Measurements from ENCODE around the gene ATF1.
A peak's percentile ranks its signal among the peaks of the same experiment; 100 is the strongest.
"Not testable (repeated sequence)": the region's sequence is repeated elsewhere in the genome, so short reads cannot be mapped to it uniquely, and the experiment has no call there.

Gene ATF1

GRCh38 chr12:50825372-50825838, 61.5 kb downstream of the ATF1 start:
- no peaks in the 10 kb centered on the region for H4K20me1 ChIP-seq (ENCODE audit: insufficient read depth, low read length)
- no peak overlapping the region for H2AFZ ChIP-seq (ENCODE audit: low read length)
- peaks cover 12% of the 10 kb centered on the region for H3K4me1 ChIP-seq (ENCODE audit: insufficient read depth, low read length, severe bottlenecking)
- H3K9me3 ChIP-seq (ENCODE audit: low read length), result no peaks in the 10 kb centered on the region
- H3K9me2 ChIP-seq (ENCODE audit: low read depth, low read length), result no peaks in the 10 kb centered on the region
- no peaks in the 10 kb centered on the region for H3F3A ChIP-seq (ENCODE audit: insufficient read depth, low read length)
- no peak for TF ChIP-seq EZH2 (IDR thresholded peaks at IDR 0.05; ENCODE audit: borderline replicate concordance, low read length)
- peak; percentile 58 for TF ChIP-seq CTCF (IDR thresholded peaks at IDR 0.05; ENCODE audit: low read length)
- peak overlapping the region; percentile 33; the same call in 1 of the 2 replicates for H3K4me2 ChIP-seq (ENCODE audit: low read length)
- peak overlapping the region; percentile 9 for H3K27ac ChIP-seq (ENCODE audit: low read depth, low read length, poor library complexity, severe bottlenecking)
- H3K9ac ChIP-seq (ENCODE audit: low read length), result peak overlapping the region; percentile 2; the same call in 1 of the 2 replicates
- no peaks in the 10 kb centered on the region for H3K79me2 ChIP-seq (ENCODE audit: insufficient read depth, low read length)
- no peaks in the 10 kb centered on the region for H3K27me3 ChIP-seq (ENCODE audit: insufficient read depth, low read length)
- no peak overlapping the region for H3K4me3 ChIP-seq (ENCODE audit: low read depth, low read length, poor library complexity, severe bottlenecking)
- no peaks in the 10 kb centered on the region for H3K36me3 ChIP-seq (ENCODE audit: insufficient read depth, low read length)

- no peak overlapping the region for H3K9ac ChIP-seq (ENCODE audit: low read length)
- H3K4me2 ChIP-seq (ENCODE audit: low read length), result no peak overlapping the region
- H3K4me3 ChIP-seq (ENCODE audit: low read depth, low read length, poor library complexity, severe bottlenecking), result no peak overlapping the region
- no peak overlapping the region for H2AFZ ChIP-seq (ENCODE audit: low read length)
- H3K36me3 ChIP-seq (ENCODE audit: insufficient read depth, low read length), result no peaks in the 10 kb centered on the region
- H3K27ac ChIP-seq (ENCODE audit: low read depth, low read length, poor library complexity, severe bottlenecking), result no peak overlapping the region
- H3K27me3 ChIP-seq (ENCODE audit: insufficient read depth, low read length), result no peaks in the 10 kb centered on the region; the same call in 1 of the 2 replicates
- H3K9me3 ChIP-seq (ENCODE audit: low read length), result 0 out of 2 replicates have a peak, but pooled peaks cover 2% of the 10 kb centered on the region
- TF ChIP-seq CTCF (IDR thresholded peaks at IDR 0.05; ENCODE audit: low read length) (no peak), EZH2 (IDR thresholded peaks at IDR 0.05; ENCODE audit: borderline replicate concordance, low read length) (no peak)
- peaks cover 12% of the 10 kb centered on the region for H3K4me1 ChIP-seq (ENCODE audit: insufficient read depth, low read length, severe bottlenecking)
- no peaks in the 10 kb centered on the region for H3K79me2 ChIP-seq (ENCODE audit: insufficient read depth, low read length)
- no peaks in the 10 kb centered on the region for H3F3A ChIP-seq (ENCODE audit: insufficient read depth, low read length)
- no peaks in the 10 kb centered on the region for H3K9me2 ChIP-seq (ENCODE audit: low read depth, low read length)
- no peaks in the 10 kb centered on the region for H4K20me1 ChIP-seq (ENCODE audit: insufficient read depth, low read length)
Observed at GRCh38 chr12:50828121-50828520, 64.2 kb downstream of the ATF1 start.

GRCh38 chr12:50828886-50829285, 65.0 kb downstream of the ATF1 start:
- no peaks in the 10 kb centered on the region; the same call in 1 of the 2 replicates for H3K27me3 ChIP-seq (ENCODE audit: insufficient read depth, low read length)
- 0 out of 2 replicates have a peak, but pooled peaks cover 5% of the 10 kb centered on the region for H3K9me3 ChIP-seq (ENCODE audit: low read length)
- H3K4me2 ChIP-seq (ENCODE audit: low read length), result no peak overlapping the region
- no peak overlapping the region for H3K27ac ChIP-seq (ENCODE audit: low read depth, low read length, poor library complexity, severe bottlenecking)
- H3K4me3 ChIP-seq (ENCODE audit: low read depth, low read length, poor library complexity, severe bottlenecking), result no peak overlapping the region
- no peaks in the 10 kb centered on the region for H3F3A ChIP-seq (ENCODE audit: insufficient read depth, low read length)
- no peaks in the 10 kb centered on the region for H3K9me2 ChIP-seq (ENCODE audit: low read depth, low read length)
- H3K4me1 ChIP-seq (ENCODE audit: insufficient read depth, low read length, severe bottlenecking), result peaks cover 12% of the 10 kb centered on the region
- no peak overlapping the region for H2AFZ ChIP-seq (ENCODE audit: low read length)
- no peaks in the 10 kb centered on the region for H3K36me3 ChIP-seq (ENCODE audit: insufficient read depth, low read length)
- no peaks in the 10 kb centered on the region for H4K20me1 ChIP-seq (ENCODE audit: insufficient read depth, low read length)
- H3K79me2 ChIP-seq (ENCODE audit: insufficient read depth, low read length), result no peaks in the 10 kb centered on the region
- no peak overlapping the region for H3K9ac ChIP-seq (ENCODE audit: low read length)
- TF ChIP-seq CTCF (IDR thresholded peaks at IDR 0.05; ENCODE audit: low read length), result no peak

- H2AFZ ChIP-seq (ENCODE audit: low read length); H3K4me2 ChIP-seq (ENCODE audit: low read length); H3K27ac ChIP-seq (ENCODE audit: low read depth, low read length, poor library complexity, severe bottlenecking); H3K79me2 ChIP-seq (ENCODE audit: insufficient read depth, low read length); H3K4me3 ChIP-seq (ENCODE audit: low read depth, low read length, poor library complexity, severe bottlenecking); H3K27me3 ChIP-seq (ENCODE audit: insufficient read depth, low read length); H4K20me1 ChIP-seq (ENCODE audit: insufficient read depth, low read length); H3K9ac ChIP-seq (ENCODE audit: low read length); H3K4me1 ChIP-seq (ENCODE audit: insufficient read depth, low read length, severe bottlenecking); H3K9me2 ChIP-seq (ENCODE audit: low read depth, low read length); H3K36me3 ChIP-seq (ENCODE audit: insufficient read depth, low read length); H3F3A ChIP-seq (ENCODE audit: insufficient read depth, low read length); H3K9me3 ChIP-seq (ENCODE audit: low read length): not testable (repeated sequence)
Observed at GRCh38 chr12:50833801-50834200, 69.9 kb downstream of the ATF1 start.

Measured in OCI-LY1 (cell line).